GM19238 (cell line): ENCODE data around the gene UBTD2.
"Not testable (repeated sequence)": the region's sequence is repeated elsewhere in the genome, so short reads cannot be mapped to it uniquely, and the experiment has no call there.

Experiments used
- DNase-seq: peaks from one replicate; pipeline ENCODE4 v3.0.0; 2011; ENCODE audit warnings: low spot score; ENCODE audit not compliant: insufficient read length

UBTD2 gene, protein sequence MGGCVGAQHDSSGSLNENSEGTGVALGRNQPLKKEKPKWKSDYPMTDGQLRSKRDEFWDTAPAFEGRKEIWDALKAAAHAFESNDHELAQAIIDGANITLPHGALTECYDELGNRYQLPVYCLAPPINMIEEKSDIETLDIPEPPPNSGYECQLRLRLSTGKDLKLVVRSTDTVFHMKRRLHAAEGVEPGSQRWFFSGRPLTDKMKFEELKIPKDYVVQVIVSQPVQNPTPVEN

DNA sequence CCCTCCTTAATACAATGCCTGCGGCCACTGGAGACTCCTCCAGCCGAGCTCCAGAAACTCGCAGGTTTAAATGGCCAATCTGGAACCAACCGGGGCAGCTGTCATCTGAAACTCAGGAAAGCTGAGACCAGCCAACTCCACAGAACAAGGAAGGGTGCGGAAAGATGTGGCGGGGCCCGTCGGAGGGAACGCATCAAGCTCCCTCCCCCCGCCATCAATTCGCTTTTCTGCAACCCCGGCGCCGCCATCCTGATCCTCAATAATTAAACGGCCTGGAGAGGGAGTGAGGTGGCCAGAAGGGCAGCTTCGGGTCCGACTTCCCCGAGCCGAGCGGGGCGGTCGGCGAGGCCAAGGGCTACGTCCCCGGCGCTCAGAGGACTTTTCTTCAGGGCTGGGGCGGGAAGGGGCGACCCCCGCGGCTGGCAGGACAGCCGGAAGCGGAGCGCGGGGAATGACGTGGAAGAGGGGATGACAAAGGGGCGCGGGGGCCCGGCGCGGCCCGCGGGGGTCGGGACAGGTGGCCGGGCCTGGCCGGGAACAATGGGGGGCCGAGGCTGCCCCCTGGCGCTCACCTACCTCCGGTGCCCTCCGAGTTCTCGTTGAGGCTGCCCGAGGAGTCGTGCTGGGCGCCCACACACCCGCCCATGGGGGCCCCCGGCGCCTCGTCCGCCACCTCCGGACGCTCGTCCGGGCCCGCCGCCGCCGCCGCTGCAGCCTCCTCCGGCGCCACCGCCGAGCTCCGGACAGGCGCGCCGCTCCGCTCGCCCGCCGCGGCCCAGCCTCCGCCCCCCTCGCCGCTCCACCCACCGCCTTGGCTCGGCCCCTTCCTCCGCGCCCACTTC, at the start of gene UBTD2:
Gene UBTD2, minus strand, starts transcription at position 745 of the 842 bp plus-strand sequence. Its CDS starts 99 bp downstream, at position 646.
- peak; percentile 92 for DNase-seq

DNA sequence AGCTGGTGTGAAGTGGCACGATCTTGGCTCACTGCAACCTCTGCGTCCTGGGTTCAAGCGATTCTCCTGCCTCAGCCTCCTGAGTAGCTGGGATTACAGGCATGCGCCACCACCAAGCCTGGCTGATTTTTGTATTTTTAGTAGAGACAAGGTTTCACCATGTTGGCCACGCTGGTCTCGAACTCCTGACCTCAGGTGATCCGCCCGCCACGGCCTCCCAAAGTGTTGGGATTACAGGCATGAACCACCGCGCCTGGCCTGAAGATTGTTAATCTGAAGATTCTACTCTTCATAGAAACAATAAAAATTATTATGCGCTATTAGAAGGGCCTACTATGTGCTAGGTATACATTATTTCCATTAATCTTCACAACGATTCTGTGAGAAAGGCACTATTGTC, 43.3 kb upstream of the UBTD2 start:
- DNase-seq, result not testable (repeated sequence)

DNA sequence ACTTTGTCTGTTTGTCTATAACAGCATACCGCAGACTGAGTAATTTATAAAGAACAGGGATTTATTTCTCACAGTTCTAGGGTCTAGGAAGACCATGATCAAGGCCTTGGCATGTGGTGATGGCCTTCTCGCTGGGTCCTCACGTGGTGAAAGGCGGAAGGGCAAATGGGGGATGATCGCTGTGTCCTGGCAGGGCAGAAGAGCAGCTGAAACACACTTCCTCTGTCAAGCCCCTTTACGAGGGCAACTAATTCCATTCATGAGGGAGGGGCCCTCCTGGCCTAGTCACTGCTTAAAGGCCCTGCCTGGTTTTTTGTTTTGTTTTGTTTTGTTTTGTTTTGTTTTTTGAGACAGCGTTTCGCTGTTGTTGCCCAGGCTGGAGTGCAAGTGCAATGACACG, 41.9 kb upstream of the UBTD2 start:
- no peak for DNase-seq

DNA sequence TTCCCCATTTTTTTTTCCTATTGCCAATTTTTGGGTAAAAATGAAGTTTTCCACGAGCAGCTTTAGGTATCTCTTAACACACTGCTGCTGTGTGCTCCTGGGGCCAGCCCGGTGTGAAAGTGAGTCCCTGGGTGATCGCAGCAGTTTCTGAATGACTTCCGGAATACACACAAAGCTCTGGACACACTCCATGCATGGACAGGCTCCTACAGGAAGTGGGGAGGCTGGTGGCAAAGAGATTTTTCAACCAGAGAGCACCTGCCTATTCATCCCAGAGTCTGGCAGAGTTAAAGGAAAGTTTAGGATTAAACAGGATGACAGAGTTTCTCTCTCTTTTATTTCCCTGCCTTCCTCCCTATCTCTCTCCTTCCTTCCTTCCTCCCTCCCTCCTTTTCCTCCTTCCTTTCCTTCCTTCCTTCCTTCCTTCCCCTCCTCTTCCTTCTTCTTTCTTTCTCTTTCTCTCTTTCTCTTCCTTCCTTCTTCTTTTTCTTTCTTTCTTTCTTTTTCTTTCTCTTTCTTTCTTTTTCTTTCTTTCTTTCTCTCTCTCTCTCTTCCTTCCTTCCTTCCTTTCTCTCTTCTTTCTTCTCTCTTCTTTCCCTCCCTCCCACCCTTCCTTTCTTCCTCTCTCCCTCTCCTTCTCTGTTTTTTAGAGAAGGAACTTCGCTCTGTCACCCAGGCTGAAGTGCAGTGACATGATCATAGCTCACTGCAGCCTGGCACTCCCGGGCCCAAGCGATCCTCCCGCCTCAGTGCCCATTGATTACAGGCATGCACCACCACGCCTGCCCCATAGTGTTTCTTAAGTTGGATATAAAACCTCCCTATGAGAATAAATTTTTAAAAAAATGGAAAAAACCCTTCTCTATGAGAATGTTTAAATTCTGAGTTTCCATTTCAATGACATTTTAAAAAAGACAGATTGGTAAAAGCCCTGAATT, 38.7 kb upstream of the UBTD2 start:
- DNase-seq, result peak; percentile 30

DNA sequence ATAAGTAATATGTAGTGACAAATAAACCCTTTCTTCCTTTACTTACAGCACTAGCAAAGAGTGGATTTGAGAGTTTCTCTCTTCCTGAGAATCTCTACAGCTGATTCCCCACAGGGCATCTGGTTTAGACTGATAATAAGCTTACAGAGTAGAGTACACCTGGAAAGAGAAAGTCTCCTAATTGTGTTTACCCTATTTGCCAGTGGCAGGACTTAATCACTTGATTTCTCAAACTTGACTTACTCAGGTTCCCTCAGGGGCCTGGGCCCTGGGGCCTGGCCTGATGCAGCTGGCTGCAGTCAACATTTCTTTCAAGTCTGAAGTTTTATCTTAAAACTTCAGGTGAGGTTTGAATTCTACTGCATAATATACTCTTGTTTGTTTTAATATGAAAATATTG, 38.0 kb upstream of the UBTD2 start:
- DNase-seq, result no peak

DNA sequence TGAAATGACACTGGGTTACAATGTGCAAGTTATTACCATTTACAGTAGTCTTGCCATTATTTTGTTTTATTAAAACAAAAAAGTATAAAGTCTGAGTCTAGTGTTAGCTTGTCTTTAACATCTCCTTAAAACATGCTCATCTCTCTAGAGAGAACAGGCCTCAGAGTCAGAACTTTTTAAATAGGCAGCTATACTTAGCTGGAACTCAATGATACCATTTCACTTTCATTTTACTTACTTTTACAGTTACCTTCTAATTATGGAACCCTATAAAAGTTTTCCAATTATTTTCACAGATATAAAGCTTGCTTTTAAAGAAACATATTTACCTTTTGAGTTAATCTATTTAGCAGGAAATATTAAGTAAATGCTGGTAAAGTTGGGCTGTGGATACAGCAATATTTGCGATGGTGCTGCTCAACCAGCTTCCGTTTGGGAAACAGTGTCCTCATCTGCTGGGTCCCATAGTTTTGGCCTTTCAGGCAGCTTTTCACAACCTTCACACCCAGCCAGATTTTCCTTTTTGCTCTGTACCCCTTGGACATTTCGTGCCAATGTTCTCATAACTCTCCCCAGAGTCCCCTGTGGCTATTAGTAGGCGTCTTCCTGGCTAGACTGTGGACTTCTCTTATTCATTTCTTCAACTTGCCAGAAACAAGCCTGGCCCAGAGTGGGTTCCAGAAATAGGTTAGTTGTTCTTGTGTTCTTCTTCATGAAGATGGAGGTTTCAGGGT, 36.3 kb upstream of the UBTD2 start:
- DNase-seq, result no peak

DNA sequence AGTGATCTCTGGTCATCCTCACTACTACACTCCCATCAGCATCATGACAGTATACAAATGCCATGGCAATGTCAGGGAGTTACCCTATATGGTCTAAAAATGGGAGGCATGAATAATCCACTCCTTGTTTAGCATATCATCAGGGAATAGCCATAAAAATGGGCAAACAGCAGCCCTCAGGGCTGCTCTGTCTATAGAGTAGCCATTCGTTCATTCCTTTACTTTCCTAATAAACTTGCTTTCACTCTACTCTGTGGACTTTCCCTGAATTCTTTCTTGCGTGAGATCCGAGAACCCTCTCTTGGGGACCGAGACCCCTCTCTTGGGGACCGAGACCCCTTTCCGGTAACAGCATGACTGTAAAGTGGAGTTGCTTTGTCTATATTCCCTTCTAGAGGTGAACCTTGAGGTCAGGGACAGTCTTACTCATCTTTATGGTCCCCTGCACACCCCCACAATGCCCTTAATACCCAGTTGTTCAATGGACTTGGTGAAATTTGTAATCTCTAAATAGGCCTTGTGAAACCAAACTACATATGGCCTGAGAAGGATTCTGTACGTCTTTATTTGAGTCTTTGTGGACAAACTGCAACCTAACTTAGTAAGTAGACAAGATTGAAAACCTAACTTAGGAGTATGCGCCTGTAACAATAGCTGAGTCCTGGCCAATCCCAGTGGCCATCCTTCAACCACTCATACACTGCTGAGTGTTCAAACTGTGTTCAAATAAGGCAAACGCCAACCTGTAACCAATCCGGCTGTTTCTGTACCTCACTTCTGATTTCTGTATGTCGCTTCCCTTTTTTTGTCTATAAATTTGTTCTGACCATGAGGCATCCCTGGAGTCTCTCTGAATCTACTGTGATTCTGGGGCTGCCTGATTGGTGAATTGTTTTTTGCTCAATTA, 32.3 kb upstream of the UBTD2 start:
- no peak for DNase-seq

DNA sequence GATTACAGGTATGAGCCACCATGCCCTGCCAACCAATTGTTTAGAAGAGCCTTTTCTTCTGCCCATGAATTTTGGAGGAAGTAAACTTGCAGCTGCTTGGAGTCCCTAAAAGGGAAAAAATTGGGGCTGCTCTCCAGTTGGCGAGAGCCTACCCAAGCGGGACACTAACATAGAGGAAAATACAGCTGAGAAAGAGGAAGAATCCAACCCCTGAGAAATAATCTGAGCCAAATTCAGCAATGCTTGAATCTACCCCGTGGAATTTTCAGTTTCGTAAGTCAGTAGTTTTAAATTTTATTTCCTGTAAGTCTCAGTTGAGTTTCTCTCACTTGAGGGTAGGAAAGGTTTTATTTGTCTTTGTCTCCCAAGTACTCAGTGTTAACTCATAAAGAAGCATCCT, 30.4 kb upstream of the UBTD2 start:
- no peak for DNase-seq

DNA sequence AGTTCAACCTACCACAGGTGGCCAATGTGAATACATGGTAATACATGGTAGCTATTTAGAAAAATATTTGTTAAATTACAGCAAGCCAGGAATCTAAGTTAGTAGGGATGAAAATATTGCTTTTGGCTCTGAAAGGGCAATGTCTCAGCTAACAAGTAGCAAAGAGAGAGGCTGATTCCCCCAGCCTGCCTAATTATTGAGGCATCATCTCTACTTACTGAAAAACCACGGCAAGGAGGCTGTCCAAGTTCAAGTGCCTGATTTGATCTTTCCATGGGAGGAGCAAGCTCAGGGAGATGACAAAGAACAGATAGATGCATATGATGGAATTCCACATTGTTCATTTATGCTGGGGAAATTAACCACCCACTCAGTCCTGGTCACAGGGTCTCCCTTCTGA, 28.7 kb upstream of the UBTD2 start:
- DNase-seq, result no peak

DNA sequence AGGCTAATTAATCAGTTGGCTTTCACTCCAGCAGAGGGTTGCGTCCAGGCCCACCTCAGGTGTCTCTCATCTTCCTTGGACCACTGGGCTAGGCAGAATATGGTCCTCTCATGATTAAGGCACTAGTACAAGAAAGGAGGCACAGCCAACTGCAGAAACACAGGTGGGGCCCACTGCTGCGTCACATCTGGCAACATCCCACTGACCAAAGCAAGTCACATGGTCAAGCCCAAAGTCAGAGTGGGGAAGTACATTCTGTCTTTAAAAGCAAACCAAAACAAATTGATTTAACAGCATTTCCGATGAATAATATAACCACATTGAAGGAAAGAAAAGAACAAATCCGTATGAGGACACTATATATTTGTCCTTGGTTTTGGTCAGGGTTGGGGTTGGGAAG, 28.0 kb upstream of the UBTD2 start:
- DNase-seq, result no peak

DNA sequence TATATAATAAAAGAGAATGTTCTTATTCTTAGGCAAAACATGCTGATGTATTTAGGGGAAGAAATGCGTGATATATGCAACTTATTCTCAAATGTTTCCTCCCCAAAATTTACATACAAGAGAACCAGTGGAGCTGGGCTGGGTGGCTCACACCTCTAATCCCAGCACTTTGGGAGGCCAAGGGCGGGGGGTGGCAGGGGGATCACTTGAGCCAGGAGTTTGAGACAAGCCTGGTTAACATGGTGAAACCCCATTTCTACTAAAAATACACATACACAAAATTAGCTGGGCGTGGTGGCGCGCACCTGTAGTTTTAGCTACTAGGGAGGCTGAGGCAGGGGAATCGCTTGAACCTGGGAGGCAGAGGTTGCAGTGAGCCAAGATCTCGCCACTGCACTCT, 27.5 kb upstream of the UBTD2 start:
- no peak for DNase-seq

DNA sequence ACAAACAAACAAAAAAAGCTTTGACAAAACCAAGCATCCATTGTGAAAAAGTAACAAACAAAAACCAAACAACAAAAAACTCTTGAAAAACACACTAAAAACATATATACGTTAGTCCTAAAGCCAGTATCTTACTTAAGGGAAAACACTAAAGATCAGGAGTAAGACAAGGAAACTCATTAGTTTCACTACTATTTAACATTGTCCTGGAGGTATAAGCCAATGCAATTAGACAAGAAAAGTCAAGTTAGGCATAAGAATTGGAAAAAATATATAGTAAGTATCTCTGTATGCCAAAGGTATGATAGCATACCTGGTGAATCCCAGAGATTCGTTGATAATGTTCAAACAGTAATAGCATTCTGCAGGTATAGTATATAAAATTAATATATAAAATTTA, 21.8 kb upstream of the UBTD2 start:
- no peak for DNase-seq

DNA sequence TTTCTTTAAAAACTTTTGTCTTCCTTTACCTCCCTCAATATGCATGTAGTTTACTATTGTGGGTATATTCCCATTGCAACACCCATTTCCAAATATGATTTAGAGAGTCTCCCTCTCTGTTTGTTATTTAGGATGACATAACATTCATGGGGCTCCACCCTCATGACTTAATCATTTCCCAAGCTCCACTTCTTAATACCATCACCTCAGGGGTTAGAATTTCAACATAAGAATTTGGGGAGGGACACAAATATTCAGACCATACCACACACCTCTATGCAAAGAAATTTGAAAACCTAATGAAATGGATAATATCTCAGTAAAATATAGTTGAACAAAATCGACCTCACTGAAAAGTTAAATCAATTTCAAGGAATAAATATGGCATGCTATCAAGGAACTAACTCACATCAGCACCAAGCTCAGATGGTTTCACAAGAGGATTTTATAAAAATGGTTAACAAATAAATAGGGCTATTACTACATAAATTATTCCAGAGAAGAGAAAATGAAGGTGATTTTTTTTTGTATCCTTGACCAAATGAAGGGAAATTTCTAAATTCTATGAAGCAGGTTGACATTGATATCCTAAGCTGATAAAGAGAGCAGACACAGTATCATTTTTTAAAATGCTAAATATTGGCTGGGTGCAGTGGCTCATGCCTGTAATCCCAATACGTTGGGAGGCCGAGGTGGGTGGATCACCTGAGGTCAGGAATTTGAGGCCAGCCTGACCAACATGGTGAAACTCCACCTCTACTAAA, 20.2 kb upstream of the UBTD2 start:
- DNase-seq, result no peak

DNA sequence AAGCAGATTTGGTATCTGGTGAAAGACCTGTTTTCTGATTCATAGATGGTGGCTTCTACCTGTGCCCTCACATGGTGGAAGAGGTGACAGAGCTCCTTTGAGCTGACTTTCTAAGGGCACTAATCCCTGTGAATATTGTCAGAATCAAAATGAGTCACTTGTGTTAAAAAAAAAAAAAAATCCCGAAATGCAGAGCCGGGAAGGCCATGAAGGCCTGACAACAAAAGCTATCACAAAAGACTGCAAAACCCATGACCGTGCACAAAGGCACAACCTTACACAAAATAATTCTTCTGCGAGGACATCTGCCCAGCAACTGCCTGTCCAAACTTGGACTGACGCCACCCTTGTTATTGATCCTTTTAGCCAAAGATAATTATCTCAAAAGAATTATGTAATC, 19.6 kb upstream of the UBTD2 start:
- no peak for DNase-seq

DNA sequence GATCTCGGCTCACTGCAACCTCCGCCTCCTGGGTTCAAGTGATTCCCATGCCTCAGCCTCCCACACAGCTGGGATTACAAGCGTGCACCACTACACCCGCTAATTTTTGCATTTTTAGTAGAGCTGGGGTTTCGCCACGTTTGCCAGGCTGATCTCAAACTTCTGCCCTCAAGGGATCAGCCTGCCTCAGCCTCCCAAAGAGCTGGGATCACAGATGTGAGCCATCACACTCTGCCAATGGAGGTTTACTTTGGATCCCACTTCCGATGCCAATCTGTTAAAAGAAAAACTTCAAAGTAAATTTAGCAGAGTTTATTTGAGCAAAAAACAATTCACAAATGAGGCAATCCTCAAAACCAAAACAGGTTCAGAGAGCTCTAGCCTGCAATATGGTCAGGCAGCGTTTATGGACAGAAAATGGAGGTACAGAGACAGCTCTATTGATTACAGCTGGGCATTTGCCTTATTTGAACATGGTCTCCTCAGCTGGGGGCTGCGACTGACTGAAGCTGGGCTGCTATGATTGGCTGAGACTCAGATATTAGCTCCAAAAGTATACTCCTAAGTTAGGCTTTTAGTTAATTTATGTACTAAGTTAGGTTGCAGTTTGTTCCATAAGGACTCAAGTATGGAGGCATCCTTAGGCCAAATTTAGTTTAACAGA, 18.6 kb upstream of the UBTD2 start:
- no peak for DNase-seq

DNA sequence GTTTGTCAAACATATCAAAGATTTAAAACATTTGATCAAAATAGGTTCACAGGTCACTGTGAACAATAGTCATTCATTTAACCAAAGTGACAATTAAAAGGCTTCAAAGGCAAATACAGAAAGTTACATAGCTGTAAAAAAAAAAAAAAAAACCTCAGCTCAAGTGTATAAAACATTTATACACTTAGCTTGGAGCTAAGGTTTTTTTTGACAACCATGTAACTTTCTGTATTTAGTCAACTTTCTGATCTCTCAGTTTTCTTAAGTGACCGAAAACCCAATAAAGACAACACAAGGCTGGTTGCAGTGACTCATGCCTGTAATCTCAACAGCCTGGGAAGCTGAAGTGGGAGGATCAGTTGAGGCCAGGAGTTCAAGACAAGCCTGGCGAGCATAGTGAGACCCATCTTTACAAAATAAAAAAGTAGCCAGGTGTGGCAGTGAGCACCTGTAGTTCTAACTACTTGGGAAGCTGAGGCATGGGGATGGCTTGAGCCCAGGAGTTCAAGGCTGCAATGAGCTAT, 16.4 kb upstream of the UBTD2 start:
- DNase-seq, result no peak

DNA sequence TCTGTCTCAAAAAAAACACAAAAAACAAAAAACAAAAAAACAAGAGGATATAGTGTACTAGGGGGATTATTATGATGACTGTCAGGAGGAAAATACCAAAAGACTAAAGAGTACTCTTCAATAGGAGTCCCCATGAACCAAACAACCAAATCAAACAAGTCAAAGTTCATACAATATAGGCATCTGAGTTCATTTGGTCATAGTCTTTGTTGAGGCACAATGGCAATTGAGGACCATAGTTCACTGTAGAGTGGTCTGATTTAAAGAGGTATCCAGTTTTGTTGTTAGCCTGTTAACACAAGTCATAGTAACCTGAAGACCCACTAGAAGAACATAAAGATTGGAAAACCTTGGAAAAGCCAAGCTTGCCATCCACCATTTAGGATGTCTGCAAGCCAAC, 11.3 kb upstream of the UBTD2 start:
- DNase-seq, result no peak

DNA sequence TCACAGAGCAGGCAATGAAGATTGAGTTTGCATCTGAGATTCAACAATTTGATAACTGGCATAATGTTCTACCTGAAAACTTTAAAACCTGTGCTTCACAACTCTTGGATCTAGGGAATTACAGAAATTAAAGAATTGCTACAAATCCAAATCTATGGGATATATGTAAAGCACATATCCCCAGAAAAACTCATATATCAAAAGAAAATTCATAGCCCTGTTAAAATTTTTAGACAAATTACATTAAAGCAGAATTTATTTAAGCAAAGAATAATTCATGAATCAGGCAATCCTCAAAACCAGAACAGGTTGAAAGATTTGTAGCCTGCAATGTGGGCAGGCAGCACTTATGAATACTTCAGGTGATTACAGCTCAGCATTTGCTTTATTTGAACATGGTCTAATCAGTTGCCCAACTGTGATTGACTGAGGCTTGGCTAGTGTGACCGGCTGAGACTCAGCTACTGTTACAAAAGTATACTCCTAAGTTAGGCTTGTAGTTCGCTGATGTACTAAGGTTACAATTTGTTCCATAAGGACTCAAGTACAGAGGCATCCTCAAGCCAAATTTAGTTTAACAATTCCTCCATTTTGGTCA, 10.3 kb upstream of the UBTD2 start:
- no peak for DNase-seq
